HG03469 (cell line): ENCODE results near the gene CCDC97.
"Not testable (repeated sequence)": the region's sequence is repeated elsewhere in the genome, so short reads cannot be mapped to it uniquely, and the experiment has no call there.

Source experiments
- ATAC-seq: cut with Tn5 transposase; IDR thresholded peaks from one replicate; pipeline ENCODE4 v1.9.1; 2021; ENCODE audit warnings: mild to moderate bottlenecking, moderate library complexity, moderate number of reproducible peaks; ENCODE audit not compliant: unreplicated experiment

Gene CCDC97

DNA sequence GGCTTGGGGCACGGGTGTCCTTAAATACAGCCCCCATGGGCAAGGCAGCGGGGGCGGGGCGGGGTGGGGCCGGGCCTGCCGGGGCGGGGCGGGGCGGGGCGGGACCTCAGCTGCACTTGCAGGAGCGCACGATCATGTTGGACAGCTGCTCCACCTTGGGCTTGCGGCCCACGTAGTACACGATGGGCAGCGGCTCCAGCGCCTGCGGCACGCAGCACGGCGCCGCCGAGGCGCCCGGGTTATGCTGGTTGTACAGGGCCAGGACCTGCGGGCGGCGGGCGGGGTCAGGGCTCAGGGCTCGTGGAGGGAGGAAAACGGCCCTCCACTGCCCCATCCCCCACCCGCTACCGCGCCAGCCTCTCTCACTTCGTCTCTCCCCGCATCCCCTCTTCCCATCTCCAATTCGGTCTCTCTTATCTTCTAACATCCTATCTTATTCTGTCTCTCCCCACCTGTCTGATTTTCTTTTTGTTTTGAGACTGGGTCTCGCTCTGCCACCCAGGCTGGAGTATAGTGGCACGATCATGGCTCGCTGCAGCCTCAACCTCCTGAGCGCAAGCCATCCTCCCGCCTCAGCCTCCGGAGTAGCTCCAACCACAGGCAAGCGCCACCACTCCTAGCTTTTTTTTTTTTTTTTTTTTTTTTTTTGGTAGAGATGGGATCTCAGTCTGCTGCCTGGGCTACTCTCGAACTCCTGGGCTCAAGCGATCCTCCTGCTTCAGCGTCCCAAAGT, 21.1 kb downstream of the CCDC97 start:
- ATAC-seq = no peak

DNA sequence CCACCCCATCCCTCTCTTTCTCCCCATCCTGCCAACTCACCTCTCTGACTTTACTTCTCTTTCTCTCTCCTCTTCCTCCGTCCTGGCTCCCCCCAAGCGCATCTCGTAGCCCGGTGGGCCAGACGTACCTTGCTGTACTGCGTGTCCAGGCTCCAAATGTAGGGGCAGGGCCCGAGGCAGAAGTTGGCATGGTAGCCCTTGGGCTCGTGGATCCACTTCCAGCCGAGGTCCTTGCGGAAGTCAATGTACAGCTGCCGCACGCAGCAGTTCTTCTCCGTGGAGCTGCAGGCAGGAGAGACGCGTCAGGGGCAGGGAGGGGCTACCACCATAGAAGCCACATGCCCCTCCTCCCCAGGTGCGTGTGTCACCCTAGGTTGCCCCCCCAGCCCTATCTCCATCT, 22.0 kb downstream of the CCDC97 start:
- no peak for ATAC-seq

DNA sequence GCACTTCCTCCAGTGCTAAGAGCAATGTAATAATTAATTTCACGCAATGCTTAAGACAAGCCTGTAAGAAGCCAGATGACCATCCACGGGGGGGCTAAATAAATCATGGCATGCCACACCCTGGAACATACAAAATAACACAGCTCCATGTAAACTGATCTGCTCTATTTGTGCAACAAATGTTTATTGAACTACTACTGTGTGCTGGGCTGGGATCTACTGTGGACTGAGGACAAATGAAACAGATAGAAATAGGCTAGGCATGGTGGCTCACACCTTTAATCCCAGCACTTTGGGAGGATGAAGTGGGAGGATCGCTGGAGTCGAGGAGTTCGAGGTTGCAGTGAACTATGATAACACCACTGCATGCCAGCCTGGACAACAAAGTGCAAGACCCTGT, 22.5 kb downstream of the CCDC97 start:
- ATAC-seq = no peak

DNA sequence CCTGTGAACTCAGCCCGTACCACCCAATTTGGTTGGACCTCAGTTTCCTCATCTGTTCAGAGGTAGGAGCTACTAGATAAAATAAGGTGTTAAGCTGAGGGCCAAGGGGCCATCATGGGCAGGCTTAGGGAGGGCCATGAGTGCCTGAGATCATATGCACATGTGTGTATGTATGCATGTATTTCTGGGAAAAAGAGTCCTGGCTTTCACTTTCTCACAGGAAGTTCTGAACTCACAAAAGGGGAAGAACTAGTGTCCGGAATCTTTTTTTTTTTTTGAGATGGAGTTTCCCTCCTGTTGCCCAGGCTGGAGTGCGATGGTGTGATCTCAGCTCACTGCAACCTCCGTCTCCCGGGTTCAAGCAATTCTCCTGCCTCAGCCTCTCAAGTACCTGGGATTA, 24.8 kb downstream of the CCDC97 start:
- no peak for ATAC-seq

DNA sequence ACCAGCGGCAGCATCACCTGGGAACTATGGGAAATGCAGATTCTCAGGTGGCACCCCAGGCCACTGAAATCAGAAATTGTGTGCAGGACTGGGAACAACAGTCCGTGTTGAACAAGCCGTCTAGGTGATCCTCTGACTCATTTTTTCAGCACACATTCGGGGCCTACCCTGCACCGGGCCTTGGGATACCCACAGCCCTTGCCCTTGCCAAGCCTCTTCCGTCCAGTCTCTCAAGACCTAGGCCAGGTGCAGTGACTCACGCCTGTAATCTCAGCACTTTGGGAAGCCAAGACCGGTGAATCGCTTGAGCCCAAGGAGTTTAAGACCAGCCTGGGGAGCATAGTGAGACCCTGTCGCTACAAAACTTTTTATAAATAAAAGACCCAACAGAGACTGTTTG, 25.5 kb downstream of the CCDC97 start:
- ATAC-seq = no peak

DNA sequence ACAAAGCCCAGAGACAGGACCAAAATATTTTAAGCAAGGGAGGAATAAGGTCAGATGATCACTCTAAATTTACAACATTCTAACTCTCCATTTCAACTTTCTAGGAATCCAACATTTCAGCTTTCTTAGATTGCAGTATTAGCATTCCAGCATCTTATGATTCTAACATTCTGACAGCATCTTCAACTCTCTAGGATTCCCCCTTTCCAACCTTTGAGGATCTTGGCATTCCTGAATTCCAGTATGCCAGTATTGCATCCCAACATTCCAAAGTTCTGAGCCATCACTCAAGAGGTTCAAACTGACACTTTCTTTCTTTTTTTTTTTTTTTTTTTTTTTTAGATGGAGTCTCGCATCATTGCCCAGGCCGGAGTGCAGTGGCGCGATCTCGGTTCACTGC, 30.0 kb downstream of the CCDC97 start:
- ATAC-seq = no peak

DNA sequence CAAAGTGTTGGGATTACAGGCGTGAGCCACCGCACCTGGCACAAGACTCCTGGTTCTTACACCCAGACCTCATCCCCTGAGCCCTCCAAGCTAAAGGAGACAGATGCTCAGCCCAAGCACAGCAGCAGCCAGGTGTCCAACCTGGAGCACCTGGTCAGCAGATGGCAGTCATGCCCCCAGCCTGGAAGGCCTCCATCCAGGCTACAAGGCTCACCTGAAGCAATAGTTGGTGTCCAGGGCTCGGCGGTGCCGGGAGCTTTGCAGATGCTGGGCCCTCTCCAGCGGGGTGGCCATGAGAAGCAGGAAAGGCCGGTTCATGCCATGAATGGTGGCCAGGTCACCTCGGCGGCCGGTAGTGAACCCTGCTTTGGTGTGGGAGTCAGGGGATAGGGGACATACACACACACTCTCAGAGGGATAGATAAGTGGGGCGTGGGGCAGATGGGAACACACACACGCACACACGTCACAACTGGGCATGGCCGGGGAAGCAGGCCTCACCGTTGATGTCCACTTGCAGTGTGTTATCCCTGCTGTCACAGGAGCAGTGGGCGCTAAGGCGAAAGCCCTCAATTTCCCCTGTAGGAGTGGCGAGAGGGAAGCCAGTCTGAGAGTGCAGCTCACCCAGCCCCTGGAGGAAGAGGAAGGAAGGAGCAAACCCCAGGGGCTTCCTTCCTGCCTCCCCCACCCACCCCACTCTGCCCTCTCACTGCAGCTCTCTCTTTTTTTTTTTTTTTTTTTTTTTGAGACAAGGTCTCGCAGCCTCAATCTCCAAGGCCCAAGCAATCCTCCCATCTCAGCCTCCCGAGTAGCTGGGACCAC, 31.9 kb downstream of the CCDC97 start:
- no peak for ATAC-seq

GRCh38 chr19:41344162-41344561, 34.2 kb downstream of the CCDC97 start:
- no peak for ATAC-seq

GRCh38 chr19:41346916-41347315, 36.9 kb downstream of the CCDC97 start:
- not testable (repeated sequence) for ATAC-seq

GRCh38 chr19:41350735-41351338, 40.9 kb downstream of the CCDC97 start:
- no peak for ATAC-seq

GRCh38 chr19:41351339-41352245, 41.6 kb downstream of the CCDC97 start:
- ATAC-seq = no peak

GRCh38 chr19:41352279-41352608, 42.3 kb downstream of the CCDC97 start:
- ATAC-seq = no peak

DNA sequence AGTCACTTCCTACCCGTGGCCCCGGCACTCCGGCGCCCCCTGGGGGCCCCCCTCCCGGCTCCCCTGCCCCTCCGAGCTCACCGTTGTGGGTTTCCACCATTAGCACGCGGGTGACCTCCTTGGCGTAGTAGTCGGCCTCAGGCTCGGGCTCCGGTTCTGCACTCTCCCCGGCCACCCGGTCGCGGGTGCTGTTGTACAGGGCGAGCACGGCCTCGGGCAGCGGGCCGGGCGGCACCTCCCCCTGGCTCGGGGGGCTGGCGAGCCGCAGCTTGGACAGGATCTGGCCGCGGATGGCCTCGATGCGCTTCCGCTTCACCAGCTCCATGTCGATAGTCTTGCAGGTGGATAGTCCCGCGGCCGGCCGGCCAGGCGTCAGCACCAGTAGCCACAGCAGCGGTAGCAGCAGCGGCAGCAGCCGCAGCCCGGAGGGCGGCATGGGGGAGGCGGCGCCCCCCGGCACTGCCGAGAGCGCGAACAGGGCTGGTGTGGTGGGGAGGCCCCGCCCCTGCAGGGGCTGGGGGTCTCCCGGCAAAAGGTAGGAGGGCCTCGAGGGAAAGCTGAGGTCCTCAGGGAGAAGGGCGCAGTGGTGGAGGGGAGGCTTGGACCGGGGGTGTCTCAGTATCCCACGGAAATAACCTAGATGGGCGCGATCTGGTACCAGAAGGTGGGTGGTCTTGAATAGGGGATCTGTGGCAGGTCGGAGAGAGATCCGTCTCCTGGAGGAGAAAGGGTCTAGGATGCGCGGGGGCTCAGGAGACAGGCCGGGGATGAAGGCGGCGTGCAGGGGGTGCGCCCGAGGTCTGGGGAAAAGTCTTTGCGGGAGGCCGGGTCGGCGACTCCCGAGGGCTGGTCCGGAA, 42.9 kb downstream of the CCDC97 start:
- ATAC-seq = no peak

DNA sequence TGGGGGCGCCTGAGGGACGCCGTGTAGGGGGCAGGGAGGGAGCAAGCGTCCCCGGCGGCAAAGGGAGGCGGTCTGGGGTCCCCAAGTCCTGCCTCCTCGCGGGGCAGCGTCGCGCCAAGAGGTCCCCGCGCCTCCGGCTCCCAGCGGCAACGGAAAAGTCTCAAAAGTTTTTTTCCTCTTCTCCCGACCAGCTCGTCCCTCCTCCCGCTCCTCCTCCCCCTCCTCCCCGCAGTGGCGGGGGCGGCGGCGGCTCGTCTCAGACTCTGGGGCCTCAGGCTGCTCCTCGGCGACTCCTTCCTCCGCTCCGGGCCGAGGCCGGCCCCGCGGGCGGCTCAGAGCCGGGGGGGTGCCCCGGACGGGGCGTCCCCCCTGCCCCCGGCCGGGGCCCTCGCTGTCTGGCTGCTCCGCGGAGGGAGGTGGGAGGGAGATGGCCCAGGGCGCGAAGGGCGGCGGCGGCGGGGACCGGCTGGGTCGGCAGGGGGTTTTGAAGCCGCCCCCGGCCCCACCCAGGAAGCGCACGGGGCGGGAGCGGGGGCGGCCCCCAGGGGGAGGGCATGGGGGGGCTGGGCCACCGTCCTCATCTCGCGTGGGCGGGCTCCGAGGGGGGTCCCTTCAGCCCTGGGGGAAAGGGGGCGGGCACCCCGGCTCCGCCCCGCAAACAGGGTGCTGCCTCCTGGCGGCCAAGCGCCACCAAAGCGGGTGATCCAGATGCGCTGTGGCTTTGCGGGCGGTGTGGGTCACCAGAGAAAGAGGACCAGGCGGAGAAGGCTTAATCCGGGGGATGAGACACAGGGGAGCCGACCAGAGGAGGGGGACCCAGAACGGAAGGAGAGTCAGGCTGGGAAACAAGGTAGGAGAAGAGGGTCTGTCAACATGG, 43.7 kb downstream of the CCDC97 start, which contains the start of gene TGFB1:
TSS of gene TGFB1 (minus strand) at position 457 of the 877 bp plus-strand sequence. CDS start 878 bp downstream, outside the sequence.
- ATAC-seq = no peak

DNA sequence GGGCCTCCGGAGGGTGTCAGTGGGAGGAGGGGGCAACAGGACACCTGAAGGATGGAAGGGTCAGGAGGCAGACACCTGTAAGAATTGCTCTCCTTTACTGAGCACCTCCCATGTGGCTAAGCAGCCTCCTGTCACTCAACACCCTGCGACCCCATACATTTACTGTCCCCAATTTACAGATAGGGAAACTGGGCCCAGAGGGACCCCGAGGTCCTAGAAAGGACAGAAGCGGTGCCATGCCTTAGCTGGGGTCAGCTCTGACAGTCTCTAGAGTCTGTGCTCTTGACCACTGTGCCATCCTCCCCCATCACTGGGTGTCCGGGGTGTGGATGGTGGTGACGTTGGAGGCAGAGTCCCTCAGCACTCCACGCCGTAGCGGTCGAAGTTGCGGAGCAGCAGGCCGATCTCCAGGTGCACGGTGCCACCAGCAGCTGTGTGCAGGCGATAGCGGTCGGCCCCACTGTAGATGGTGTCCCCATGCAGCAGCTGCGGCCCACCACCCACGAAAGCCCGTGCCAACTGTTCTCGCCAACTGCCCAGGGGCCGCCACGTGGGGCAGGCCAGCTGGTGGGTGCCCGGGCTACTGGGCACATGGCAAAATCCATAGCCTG, 44.5 kb downstream of the CCDC97 start:
- ATAC-seq = no peak

GRCh38 chr19:41355035-41355434, 45.1 kb downstream of the CCDC97 start:
- ATAC-seq = no peak

GRCh38 chr19:41355802-41356201, 45.8 kb downstream of the CCDC97 start:
- ATAC-seq = no peak

DNA sequence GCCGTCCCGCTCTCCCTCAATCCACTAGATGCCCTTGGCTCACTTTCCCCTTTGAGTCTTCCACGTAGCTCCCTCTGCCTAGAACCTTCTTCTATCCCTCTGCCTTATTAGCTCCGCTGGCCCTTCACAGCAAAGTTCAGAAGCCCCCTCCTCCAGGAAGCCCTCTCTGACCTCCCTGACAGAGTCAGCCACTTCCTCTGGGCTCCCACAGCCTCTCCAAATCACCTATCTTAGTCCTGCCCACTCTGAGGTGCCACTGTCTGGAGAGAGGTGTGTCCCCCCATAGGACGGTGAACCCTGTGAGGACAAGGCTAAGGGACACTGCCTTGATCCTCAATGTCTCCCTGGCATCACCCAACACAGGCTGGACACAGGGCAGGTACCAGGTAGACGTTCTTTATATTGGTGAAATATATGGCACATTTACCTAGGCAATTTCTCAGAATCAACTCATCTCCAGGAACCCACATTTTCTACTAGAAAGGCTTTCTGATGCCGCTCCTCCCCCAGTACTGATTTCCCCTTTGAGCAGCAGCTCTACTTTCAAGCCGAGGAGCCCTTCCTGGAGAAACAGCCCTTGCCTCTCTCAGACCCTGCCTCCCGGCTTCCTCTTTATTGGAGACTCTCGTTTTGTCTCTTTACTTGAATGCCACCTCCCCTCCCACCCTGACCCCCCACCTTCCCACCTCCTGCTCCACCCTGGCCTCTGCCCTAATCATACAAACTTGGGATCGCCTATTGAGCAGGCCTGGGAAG, 47.2 kb downstream of the CCDC97 start:
- no peak for ATAC-seq
